GM12892 (cell line): Measurements from ENCODE around the gene STK11IP.

Experiments used
- DNase-seq: peaks from one replicate; pipeline ENCODE4 v3.0.0; 2011; ENCODE audit not compliant: insufficient read length
- FAIRE-seq: peaks from 2 replicates; lab custom pipeline; 2011; peaks lifted over from hg19 to GRCh38; lab: Jason Lieb, UNC
- POLR2A ChIP-seq: IDR thresholded peaks from 2 replicates; pipeline ENCODE4 v1.6.1; 2011; ENCODE audit warnings: low read depth, low read length, control low read depth
- POLR2AphosphoS5 ChIP-seq: IDR thresholded peaks from 2 replicates; pipeline ENCODE4 v1.6.1; 2011; ENCODE audit warnings: low read depth, low read length, control low read depth
- TAF1 ChIP-seq: IDR thresholded peaks from 2 replicates; pipeline ENCODE4 v1.6.1; 2011; ENCODE audit warnings: low read depth, mild to moderate bottlenecking, control low read depth, low read length, borderline replicate concordance

Gene STK11IP

DNA sequence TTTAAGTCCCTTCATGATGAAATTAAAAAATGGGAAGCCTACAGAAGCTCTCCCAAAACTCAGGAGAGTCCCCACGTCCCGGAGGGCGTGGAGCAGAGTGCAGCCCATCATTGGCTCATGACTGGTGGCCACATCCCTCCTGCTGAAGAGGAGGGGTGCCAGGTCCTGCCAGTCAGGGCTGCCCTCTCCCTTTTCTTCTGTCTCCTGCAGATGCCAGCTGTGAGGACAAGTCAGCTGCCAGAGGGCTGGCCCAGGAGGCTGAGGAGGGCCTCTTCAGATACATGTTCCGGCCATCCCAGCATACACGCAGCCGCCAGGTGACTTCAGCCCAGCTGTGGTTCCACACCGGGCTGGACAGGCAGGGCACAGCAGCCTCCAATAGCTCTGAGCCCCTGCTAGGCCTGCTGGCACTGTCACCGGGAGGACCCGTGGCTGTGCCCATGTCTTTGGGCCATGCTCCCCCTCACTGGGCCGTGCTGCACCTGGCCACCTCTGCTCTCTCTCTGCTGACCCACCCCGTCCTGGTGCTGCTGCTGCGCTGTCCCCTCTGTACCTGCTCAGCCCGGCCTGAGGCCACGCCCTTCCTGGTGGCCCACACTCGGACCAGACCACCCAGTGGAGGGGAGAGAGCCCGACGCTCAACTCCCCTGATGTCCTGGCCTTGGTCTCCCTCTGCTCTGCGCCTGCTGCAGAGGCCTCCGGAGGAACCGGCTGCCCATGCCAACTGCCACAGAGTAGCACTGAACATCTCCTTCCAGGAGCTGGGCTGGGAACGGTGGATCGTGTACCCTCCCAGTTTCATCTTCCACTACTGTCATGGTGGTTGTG, 23.0 kb upstream of the STK11IP start:
- TF ChIP-seq POLR2A (no peak), POLR2AphosphoS5 (no peak), TAF1 (no peak)

DNA sequence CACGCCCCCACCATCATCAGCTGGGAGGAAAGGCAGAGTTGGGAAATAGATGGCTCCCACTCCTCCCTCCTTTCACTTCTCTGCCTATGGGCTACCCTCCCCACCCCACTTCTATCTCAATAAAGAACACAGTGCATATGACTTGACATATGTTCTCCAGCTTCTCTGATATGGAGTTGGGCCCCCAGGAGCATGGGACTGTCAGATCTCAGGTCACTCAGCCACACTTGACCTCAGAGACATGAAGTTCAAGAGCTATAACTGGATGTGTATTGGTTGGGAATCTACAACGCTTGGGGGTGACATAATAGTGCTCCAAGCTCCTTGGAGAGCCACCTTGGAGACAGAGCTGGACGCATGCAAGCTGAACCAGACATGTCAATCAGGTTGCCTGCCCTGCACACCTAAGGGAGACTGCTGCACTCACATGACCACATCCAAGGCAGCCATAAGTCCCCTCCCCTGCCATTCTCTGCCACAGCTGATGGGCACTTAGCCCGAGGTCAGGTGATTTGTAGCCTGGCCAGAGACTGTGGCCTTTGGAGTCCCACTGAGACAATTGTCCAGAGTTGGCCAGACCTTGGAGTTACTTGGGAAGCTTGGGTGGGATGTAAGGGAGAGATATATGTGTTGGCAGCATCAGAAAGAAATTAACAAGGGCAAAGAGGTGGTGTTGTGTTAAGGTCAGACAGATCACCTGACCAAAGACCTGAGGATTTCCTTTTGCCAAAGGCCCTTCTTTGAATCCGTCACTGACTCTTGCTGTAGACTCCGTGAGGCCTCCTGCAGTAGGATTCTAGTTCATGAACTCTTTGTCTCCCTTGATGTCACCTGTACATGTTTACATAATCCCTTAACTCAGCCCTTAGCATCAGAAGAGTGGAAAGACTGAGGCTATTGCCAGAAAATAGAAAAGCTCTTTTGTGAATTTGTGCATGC, 21.8 kb upstream of the STK11IP start:
- FAIRE-seq (no peak), DNase-seq (no peak)
- TF ChIP-seq POLR2AphosphoS5 (no peak), TAF1 (no peak), POLR2A (no peak)

More for the DNA sequence above, 23.0 kb upstream of the STK11IP start:
- FAIRE-seq (no peak), DNase-seq (peak; percentile 5)

DNA sequence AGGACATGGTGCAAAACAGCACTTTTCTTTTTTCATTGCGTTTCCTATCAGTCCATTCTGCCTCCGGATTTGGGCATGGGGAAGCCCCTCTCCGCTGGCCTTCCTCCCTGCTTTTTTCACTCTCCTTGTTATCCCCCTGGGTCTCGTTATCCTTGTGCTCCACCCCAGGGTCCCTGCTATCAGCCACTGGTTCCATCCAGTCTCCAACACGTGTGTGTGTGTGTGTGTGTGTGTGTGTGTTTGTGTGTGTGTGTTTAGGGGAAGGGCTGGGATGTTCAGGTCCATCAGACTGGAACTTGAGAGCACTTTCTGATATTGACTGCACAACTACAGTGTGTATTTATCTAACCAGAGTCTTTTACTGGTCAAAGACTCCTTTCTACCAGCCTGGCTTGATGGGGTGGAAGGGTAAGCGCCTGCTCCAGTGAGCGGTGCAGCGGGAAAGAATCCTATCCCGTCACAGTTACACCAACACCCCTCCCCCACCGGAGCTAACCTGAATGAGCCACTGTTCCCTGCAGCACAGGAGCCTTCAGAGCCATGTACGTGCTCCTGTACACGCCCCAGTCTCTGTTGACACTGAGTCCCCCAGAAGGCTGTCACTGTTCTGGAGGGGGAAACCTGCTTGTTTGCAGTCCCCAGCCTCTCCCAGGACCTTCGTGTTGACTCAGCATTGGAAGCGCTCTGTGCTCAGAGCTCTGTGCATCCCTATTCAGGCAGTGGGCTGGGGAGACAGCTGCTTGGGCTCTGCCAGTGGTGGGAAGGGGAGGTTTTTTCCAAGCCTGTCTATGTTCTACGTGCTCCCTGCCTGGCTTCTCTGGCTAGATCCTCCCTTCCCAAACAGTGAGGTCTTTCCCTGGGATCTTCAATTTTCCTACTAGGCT, 20.9 kb upstream of the STK11IP start:
- FAIRE-seq (no peak), DNase-seq (no peak)

DNA sequence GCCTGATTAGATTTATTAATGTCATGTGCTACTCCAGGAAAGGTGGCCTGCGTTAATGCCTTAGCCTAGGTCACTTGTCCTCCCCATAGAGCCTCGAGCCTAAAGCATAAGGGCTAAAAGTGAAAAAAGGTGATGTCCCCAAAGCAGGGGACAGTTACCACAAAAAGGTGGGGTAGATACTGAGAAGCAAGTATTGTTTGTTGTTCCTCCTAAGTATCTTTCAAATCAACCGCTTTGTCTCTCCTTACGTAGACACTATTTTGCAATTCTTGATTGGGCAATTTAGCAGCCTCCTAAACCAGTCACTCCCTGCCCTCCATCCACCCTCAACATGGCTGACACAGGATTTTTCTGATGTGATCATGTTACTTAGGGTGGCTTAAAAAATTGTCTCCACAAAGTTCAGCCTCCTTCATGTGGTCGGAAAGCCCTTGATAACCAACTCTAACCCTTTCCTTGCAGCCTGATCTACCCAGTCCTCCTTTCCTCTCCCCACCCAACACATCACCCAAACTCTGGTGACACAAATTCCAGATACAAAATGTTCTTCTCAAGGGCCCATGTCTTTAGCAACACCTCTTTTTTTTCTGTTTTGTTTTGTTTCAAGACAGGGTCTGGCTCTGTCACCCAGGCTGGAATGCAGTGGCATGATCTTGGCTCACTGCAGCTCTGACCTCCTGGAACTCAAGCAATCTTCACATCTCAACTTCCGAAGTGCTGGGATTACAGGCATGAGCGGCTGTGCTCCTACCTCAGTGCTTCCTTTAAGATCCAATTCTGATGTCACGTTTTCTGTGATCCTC, 18.6 kb upstream of the STK11IP start:
- no peak for TF ChIP-seq POLR2AphosphoS5
- TF ChIP-seq TAF1: no peak
- TF ChIP-seq POLR2A: no peak
- no peak for DNase-seq
- no peak for FAIRE-seq

More for the DNA sequence above, 20.9 kb upstream of the STK11IP start:
- no peak for TF ChIP-seq TAF1
- TF ChIP-seq POLR2A: no peak
- TF ChIP-seq POLR2AphosphoS5: no peak

DNA sequence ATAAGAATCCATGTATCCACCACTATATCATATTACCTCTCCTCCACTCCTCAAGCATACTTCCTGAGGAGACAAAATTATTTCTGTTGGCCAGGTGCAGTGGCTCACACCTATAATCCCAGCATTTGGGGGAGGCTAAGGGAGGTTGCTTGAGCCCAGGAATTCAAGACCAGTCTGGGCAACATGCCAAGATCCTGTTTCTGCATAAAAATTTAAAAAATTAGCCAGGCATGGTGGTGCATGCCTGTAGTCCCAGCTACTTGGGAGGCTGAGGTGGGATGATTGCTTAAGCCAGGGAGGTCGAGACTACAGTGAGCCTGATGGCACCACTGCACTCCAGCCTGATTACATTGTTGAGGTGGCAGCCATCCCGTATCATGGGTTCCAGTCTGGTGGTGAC, 16.3 kb upstream of the STK11IP start:
- TF ChIP-seq POLR2AphosphoS5: no peak
- no peak for TF ChIP-seq TAF1
- TF ChIP-seq POLR2A: no peak
- DNase-seq (no peak), FAIRE-seq (no peak)

DNA sequence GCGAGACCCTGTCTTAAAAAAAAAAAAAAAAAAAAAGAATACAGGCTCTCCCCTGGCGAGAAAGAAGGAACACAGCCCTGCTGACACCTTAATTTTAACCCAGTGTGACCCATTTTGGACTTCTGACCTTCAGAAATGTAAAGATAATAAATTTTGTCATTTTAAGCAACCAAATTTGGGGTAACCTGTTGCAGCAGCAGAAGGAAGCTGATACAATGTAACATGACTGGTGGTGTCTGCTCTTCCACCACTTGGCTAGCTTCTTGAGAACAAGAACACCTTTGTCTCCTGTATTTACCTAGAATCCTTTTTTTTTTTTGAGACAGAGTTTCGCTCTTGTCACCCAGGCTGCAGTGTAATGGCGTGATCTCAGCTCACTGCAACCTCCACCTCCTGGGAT, 6.6 kb upstream of the STK11IP start:
- TF ChIP-seq TAF1 (no peak), POLR2A (no peak), POLR2AphosphoS5 (no peak)
- no peak for DNase-seq
- FAIRE-seq: no peak

DNA sequence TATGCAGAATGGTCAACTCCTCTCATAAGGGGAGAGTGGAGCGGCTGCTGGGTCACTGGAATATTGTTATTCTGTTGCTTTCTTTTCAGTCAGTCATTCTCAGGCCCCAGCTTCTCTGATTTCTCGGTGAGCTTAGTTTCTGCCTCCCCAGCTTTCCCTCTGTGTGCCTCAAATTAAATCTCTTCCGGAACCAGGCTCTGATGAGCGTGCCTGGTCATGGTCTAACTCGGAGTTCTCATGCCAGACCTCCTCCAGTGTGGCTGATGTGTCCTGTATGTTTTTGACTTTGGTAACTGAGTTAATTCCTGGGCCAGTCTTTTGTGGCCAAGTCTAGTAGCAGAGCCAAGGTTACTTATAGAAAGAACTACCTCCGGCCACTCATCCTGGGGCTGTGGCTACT, 4.9 kb upstream of the STK11IP start:
- TF ChIP-seq TAF1: no peak
- no peak for TF ChIP-seq POLR2AphosphoS5
- no peak for TF ChIP-seq POLR2A
- DNase-seq (no peak), FAIRE-seq (no peak)

DNA sequence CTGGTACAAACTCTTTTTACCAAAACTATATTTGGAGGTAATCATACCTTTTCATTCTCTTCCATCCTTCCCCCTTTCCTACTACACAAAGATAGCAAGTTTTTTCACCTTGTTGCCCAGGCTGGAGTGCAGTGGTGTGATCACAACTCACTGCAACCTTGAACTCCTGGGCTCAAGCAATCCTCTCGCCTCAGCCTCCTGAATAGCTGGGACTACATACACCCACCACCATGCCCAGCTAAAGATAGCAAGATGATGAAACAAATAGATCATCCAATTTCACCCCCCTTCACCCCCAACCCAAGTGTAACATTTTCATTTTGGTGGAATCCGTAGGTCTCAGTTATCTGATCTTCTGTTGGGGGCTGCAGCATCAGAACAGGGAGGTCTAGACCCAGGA, 4.5 kb upstream of the STK11IP start:
- FAIRE-seq (no peak), DNase-seq (no peak)
- TF ChIP-seq POLR2A (no peak), TAF1 (no peak), POLR2AphosphoS5 (no peak)

DNA sequence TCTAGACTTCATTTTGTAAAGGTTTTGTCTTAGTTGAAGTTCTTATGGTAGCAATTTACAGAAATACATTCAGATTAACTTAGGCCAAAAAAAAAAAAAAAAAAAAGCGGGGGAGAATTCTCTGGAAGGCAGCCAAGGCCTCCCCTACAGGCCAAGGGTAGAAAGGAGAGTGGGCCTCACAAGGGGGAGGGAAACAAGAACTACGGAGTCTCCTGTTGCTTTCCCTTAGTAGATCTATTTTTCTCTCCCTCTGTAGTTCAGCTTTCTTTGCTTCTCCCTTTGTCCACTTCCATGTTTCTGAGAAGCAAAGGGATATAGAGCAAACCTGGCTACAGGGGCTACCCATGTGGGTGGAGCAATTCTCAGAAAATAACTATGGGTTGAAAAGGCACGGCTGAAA, 2.4 kb upstream of the STK11IP start:
- DNase-seq (no peak), FAIRE-seq (no peak)
- TF ChIP-seq POLR2A (no peak), POLR2AphosphoS5 (no peak), TAF1 (no peak)

DNA sequence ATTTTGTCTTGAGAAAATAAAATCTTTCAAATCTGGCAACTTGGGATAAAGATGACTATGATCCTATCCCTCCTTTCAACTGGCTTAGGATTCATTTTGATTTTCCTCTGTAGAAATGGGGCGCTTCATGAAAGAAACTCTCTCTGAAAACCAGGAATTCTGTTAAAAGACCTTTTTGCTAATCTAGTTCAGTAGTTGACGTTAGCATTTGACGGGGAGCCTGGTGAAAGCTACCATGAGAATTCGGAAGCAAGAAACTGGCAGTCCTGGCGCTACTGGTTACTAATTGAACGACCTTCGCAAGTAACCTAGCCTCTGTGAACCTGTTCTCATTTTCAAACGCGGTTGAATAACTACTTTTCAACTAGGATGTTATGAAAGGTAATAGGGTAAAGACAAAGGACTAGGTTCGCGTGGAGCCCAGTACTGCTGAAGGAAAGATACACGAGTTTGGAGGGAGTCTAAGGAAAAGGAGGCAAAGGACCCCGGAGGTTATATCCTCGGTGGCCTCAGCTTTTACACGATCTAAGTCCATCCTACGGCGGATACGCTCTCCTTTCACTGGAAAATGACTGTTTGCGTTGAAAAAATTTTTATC, 604 bp upstream of the STK11IP start:
- no peak for DNase-seq
- no peak for FAIRE-seq
- TF ChIP-seq TAF1: no peak
- TF ChIP-seq POLR2AphosphoS5: no peak
- no peak for TF ChIP-seq POLR2A
